Ishikawa (cell line): ENCODE results near the gene TBCC.

ENCODE experiments used
- REST ChIP-seq: IDR thresholded peaks from 2 replicates; pipeline ENCODE4 v1.6.1; 2012; ENCODE audit warnings: low read depth, mild to moderate bottlenecking
- TCF12 ChIP-seq: IDR thresholded peaks from 2 replicates; pipeline ENCODE4 v1.6.1; 2012; ENCODE audit warnings: low read depth

- TF ChIP-seq TCF12: no peak
- TF ChIP-seq REST: no peak
Measured at GRCh38 chr6:42762950-42763349, 17.0 kb upstream of the TBCC start.
